ENCODE data around the gene AUTS2. TPM values are rescaled to one million over a fixed set of nuclear protein-coding genes. Genes with fewer than 3 reads are reported as not detected.

AUTS2 gene
- total RNA-seq, 2 experiments from 2014 or later: 17.5 to 23.8 TPM

DNA sequence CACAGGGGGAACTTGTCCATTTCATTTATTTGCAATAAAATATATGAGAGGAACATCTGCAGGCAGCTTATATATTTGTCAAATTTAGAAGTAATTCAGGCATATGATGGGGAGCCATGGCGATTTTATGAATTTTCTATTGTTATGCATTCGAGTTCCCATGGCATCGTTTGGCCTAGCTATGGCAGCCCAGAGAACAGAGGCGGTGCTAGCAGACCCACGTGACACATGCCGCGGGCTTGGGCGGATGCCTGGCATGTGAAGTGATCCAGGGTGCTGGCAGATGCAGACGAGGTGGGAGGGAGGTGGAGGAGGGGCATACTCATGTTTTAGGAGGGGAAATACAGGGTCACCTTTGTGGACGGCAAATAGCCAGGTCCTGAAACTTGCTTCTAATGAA lies 973.7 kb downstream of the AUTS2 start:
- Mint-ChIP-seq H3K4me3 (no peak overlapping the region), H3K4me1 (no peaks in the 10 kb centered on the region), H3K9me3 (no peaks in the 10 kb centered on the region), H3K36me3 (no peaks in the 10 kb centered on the region), H3K27ac (no peak overlapping the region), H3K27me3 (peaks cover 2% of the 10 kb centered on the region)
- no peak for DNase-seq
- no peak for ATAC-seq (ENCODE audit: low read depth)
- POLR2A ChIA-PET: no interaction called here

DNA sequence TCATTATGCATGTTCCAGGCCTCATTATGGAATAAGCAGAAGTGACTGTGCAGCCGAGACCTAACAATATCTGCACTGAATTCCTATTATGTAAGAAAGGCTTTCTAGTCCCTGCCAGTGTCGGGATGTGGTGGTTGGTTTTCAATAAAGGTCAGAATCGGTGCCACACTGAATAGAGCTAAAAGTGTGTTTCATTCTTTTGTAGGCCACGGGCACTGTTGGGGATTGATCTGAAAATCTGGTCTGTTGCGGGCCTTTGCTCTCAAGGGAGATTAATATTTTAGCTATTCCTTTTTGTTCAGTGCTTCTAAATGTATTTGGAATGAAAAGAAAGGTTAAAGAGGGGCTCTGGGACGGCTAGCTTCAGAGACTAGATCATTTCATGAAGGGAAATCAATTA lies 974.3 kb downstream of the AUTS2 start:
- H3K27me3 Mint-ChIP-seq: peaks cover 2% of the 10 kb centered on the region
- POLR2A ChIA-PET: no interaction called here
- no peak overlapping the region for H3K4me3 Mint-ChIP-seq
- H3K36me3 Mint-ChIP-seq: no peaks in the 10 kb centered on the region
- no peak overlapping the region for H3K27ac Mint-ChIP-seq
- no peak for ATAC-seq (ENCODE audit: low read depth)
- no peak for DNase-seq
- H3K4me1 Mint-ChIP-seq: no peaks in the 10 kb centered on the region
- no peaks in the 10 kb centered on the region for H3K9me3 Mint-ChIP-seq

GRCh38 chr7:70573071-70573661 lies 974.9 kb downstream of the AUTS2 start:
- ATAC-seq (ENCODE audit: low read depth) (no peak), DNase-seq (no peak)
- Mint-ChIP-seq H3K4me1 (no peaks in the 10 kb centered on the region), H3K9me3 (no peaks in the 10 kb centered on the region), H3K4me3 (no peak overlapping the region), H3K36me3 (no peaks in the 10 kb centered on the region), H3K27ac (no peak overlapping the region), H3K27me3 (peaks cover 2% of the 10 kb centered on the region)
- POLR2A ChIA-PET: no interaction called here

GRCh38 chr7:70573696-70574095 lies 975.4 kb downstream of the AUTS2 start:
- H3K4me3 Mint-ChIP-seq: no peak overlapping the region
- no peaks in the 10 kb centered on the region for H3K9me3 Mint-ChIP-seq
- no peaks in the 10 kb centered on the region for H3K36me3 Mint-ChIP-seq
- ATAC-seq (ENCODE audit: low read depth) (no peak), DNase-seq (no peak)
- POLR2A ChIA-PET: no interaction called here
- no peaks in the 10 kb centered on the region for H3K4me1 Mint-ChIP-seq
- peaks cover 2% of the 10 kb centered on the region for H3K27me3 Mint-ChIP-seq
- H3K27ac Mint-ChIP-seq: no peak overlapping the region

GRCh38 chr7:70574314-70574834 lies 976.1 kb downstream of the AUTS2 start:
- no peak for ATAC-seq (ENCODE audit: low read depth)
- Mint-ChIP-seq H3K4me3 (no peak overlapping the region), H3K4me1 (no peaks in the 10 kb centered on the region), H3K36me3 (no peaks in the 10 kb centered on the region), H3K9me3 (no peaks in the 10 kb centered on the region), H3K27ac (no peak overlapping the region), H3K27me3 (peaks cover 2% of the 10 kb centered on the region)
- DNase-seq: no peak
- POLR2A ChIA-PET: no interaction called here

GRCh38 chr7:70574970-70575799 lies 976.9 kb downstream of the AUTS2 start:
- Mint-ChIP-seq H3K9me3 (no peaks in the 10 kb centered on the region), H3K4me1 (peaks cover 1% of the 10 kb centered on the region), H3K36me3 (no peaks in the 10 kb centered on the region), H3K27ac (no peak overlapping the region), H3K27me3 (peaks cover 2% of the 10 kb centered on the region), H3K4me3 (no peak overlapping the region)
- POLR2A ChIA-PET: no interaction called here
- DNase-seq: no peak
- no peak for ATAC-seq (ENCODE audit: low read depth)

- no peak overlapping the region for H3K27ac Mint-ChIP-seq
- no peaks in the 10 kb centered on the region for H3K36me3 Mint-ChIP-seq
- H3K9me3 Mint-ChIP-seq: no peaks in the 10 kb centered on the region
- peaks cover 1% of the 10 kb centered on the region for H3K4me1 Mint-ChIP-seq
- no peaks in the 10 kb centered on the region for H3K27me3 Mint-ChIP-seq
- no peak for ATAC-seq (ENCODE audit: low read depth)
- H3K4me3 Mint-ChIP-seq: no peak overlapping the region
- no peak for DNase-seq
- POLR2A ChIA-PET: no interaction called here
These were observed 978.8 kb downstream of the AUTS2 start for GRCh38 chr7:70577078-70577477.

DNA sequence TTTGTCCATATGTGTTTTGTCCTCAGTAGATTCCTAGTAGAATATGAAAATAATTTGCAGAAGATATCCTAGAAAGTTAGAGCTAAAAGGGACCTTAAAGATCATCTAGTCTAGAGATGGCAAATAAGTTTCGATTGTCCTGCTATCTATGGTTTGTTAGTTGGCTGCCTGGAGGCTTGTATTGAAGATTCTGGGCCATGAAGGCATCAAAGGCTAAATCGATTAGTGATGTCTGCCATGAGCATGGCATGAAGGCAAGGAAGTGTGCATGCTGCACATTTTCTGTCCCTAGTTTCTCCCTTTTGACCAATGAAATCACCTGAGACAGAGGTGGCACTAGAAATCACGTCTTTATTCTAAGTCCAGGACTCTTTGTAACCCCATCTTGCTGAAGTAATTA lies 979.9 kb downstream of the AUTS2 start:
- DNase-seq (no peak), ATAC-seq (ENCODE audit: low read depth) (no peak)
- Mint-ChIP-seq H3K9me3 (no peaks in the 10 kb centered on the region), H3K36me3 (no peaks in the 10 kb centered on the region), H3K27ac (no peak overlapping the region), H3K27me3 (peaks cover 3% of the 10 kb centered on the region), H3K4me3 (no peak overlapping the region), H3K4me1 (peaks cover 1% of the 10 kb centered on the region)
- POLR2A ChIA-PET: no interaction called here

- Mint-ChIP-seq H3K4me3 (no peak overlapping the region), H3K9me3 (no peaks in the 10 kb centered on the region), H3K4me1 (peaks cover 1% of the 10 kb centered on the region), H3K27ac (no peak overlapping the region), H3K36me3 (no peaks in the 10 kb centered on the region), H3K27me3 (peaks cover 3% of the 10 kb centered on the region)
- DNase-seq (no peak), ATAC-seq (ENCODE audit: low read depth) (no peak)
- POLR2A ChIA-PET: no interaction called here
These were observed 981.3 kb downstream of the AUTS2 start for GRCh38 chr7:70579397-70580097.

DNA sequence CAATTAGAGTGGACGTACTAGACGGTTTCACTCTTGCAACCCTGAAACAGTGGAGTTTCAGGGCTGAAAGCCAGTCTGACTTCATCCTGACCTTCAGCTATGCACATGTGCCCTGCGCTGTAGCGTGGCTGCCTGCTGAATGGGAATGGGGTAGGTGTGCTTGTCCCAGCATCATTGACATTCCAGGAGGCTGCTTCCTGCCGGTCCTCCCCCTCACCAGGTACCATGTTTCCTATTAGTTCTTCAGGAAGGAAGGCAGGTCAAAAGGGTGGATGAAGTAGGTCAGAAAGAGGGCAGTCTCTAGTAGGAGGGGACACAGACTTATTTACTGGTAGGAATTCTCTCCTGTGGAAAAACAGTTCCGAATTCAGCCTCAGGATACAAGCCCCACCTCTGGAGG lies 981.9 kb downstream of the AUTS2 start:
- peaks cover 1% of the 10 kb centered on the region for H3K4me1 Mint-ChIP-seq
- POLR2A ChIA-PET: no interaction called here
- no peak overlapping the region for H3K27ac Mint-ChIP-seq
- H3K27me3 Mint-ChIP-seq: peaks cover 3% of the 10 kb centered on the region
- no peaks in the 10 kb centered on the region for H3K36me3 Mint-ChIP-seq
- DNase-seq (no peak), ATAC-seq (ENCODE audit: low read depth) (no peak)
- no peaks in the 10 kb centered on the region for H3K9me3 Mint-ChIP-seq
- no peak overlapping the region for H3K4me3 Mint-ChIP-seq

GRCh38 chr7:70582927-70583895 lies 984.9 kb downstream of the AUTS2 start:
- ATAC-seq (ENCODE audit: low read depth) (no peak), DNase-seq (no peak)
- Mint-ChIP-seq H3K9me3 (no peaks in the 10 kb centered on the region), H3K36me3 (no peaks in the 10 kb centered on the region), H3K4me1 (peaks cover 1% of the 10 kb centered on the region), H3K27ac (no peak overlapping the region), H3K27me3 (peaks cover 3% of the 10 kb centered on the region), H3K4me3 (no peak overlapping the region)
- POLR2A ChIA-PET: no interaction called here

- ATAC-seq (ENCODE audit: low read depth): no peak
- POLR2A ChIA-PET: no interaction called here
These were observed 985.9 kb downstream of the AUTS2 start for GRCh38 chr7:70583965-70584883.

More at GRCh38 chr7:70583965-70584883, 985.9 kb downstream of the AUTS2 start:
- H3K36me3 Mint-ChIP-seq: no peaks in the 10 kb centered on the region
- DNase-seq: no peak
- H3K9me3 Mint-ChIP-seq: no peaks in the 10 kb centered on the region
- no peak overlapping the region for H3K27ac Mint-ChIP-seq
- H3K27me3 Mint-ChIP-seq: peaks cover 3% of the 10 kb centered on the region
- H3K4me3 Mint-ChIP-seq: no peak overlapping the region
- peaks cover 1% of the 10 kb centered on the region for H3K4me1 Mint-ChIP-seq

All from activated naive CD8-positive, alpha-beta T cell treated with anti-CD3 and anti-CD28 coated beads, Interleukin-2, amount 10 ng/mL, durations not matched to agents 7 days and 5 days (primary cell).